Fibroblast of skin of left quadriceps (primary cell): ENCODE results near the gene PIK3R6.
A peak's percentile ranks its signal among the peaks of the same experiment; 100 is the strongest.

Source experiments
- DNase-seq, 2 experiments: peaks; one replicate each; pipeline ENCODE4 v3.0.0-alpha.2; 2013; ENCODE audit warnings: low read depth in 2 of 2

The PIK3R6 gene

GRCh38 chr17:8867361-8867981 is at the start of gene PIK3R6:
PIK3R6 (minus strand) TSS chr17:8867674; CDS start chr17:8849794, 17,880 bp downstream.
- no peak for DNase-seq

DNA sequence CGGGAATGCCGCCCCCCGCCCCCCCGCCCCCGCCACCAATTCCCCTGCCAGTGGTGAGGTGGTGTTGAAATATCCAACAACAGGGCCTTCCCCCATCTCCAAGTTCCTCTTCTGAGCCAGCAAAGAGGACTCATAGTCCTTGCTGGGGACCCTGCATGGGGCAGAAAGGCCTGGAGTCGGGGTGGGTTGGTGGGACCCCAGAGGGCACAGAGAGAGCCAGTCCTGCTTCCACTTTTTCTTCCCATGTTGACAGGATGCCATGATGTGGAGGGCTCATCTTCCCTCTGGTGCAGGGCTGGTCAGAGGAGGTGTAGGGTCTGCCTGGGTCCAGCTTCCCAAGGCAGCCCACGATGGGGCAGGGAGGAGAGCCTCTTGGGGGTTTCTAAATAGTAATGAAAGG is 49.0 kb upstream of the PIK3R6 start:
- DNase-seq, result no peak

DNA sequence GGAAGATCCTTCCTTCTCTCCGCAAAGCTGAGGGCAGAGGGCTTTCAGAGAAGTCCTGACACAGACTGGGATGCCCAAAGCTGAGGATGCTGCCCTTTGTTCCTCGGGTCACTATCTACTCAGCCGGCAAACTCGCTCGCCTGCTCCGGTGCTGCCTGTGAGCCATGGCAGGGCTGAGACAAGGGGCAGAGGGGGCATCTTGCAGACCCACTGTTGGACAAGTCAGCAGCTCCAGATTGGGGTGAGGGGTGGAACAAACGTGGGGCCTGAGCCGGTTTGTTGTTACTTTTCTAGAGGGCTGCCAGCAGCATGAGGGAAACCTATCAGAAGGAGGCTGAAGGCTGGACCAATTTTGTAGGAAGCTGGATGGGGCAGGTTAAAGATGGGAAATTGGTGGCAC is 47.1 kb upstream of the PIK3R6 start:
- DNase-seq, result no peak

- no peak for DNase-seq
Measured at GRCh38 chr17:8913879-8914278, 46.4 kb upstream of the PIK3R6 start.

- DNase-seq, result no peak
Measured at GRCh38 chr17:8913091-8913490, 45.6 kb upstream of the PIK3R6 start.

- no peak for DNase-seq
Measured at GRCh38 chr17:8912084-8912981, 44.9 kb upstream of the PIK3R6 start.

- no peak for DNase-seq
Measured at GRCh38 chr17:8910969-8911604, 43.6 kb upstream of the PIK3R6 start.

GRCh38 chr17:8909586-8910270 is 42.3 kb upstream of the PIK3R6 start:
- DNase-seq, result no peak

DNA sequence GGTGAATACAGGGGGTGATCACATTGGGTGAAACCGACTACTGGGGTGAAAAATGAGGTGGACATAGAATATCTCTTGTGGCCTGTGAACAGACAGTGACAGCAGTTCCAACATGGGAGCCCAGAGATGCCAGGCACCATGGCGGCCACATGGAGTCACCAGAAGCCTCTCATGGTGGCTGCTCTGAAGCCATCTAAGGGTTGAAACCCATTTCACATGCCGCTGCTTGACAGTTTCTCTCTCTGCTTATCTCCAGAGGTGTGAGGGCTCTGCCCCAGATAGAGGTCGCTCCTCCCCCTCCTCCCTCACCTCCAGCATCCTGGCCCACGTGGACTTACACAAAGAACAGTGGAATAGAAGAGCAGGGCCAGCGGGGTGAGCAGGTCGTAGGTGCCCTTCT is 37.9 kb upstream of the PIK3R6 start:
- DNase-seq, result no peak

DNA sequence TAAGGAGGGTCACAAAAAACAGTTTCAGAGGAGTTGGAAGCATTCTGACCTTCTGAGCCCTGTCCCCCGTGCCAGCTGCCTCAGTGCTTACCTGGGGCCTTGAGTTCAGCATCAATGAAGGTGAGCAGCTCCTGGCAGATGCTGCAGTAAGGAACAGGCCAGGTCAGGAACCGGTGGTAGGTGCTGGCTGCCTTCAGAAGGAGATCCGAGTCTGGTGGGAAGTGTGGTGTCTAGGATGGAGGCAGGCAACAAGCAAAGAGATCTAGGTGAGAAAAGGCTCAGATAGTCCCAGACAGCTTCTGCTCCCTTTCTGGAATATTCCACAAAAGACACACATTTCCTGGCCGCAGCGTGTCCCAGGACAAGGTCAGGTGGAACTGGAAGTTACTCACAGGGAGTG is 37.2 kb upstream of the PIK3R6 start:
- no peak for DNase-seq

GRCh38 chr17:8904201-8904600 is 36.7 kb upstream of the PIK3R6 start:
- no peak for DNase-seq

- DNase-seq, result no peak
Measured at GRCh38 chr17:8900626-8901585, 33.4 kb upstream of the PIK3R6 start.

- DNase-seq, result no peak
Measured at GRCh38 chr17:8900207-8900606, 32.7 kb upstream of the PIK3R6 start.

- no peak for DNase-seq
Measured at GRCh38 chr17:8898636-8899035, 31.2 kb upstream of the PIK3R6 start.

DNA sequence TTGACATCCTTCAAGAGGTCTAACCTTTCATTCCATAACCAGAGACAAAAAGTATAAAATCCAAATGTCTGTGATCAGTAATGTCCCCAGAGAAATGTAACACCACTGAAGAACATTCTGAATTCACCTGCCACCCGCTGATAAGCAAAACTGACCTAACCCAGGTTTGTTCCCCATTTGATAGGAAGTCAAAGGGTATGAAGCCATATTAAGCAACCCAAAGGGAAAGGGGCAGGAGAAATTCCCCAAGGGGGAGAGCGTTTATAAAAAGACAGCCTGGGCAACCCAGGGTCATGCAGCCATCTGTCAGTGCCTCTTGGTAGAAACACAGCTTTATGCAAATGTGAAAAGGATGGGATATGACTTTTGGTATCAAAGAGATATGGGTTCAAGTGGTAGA is 30.7 kb upstream of the PIK3R6 start:
- no peak for DNase-seq

- no peak for DNase-seq
Measured at GRCh38 chr17:8896641-8897635, 29.5 kb upstream of the PIK3R6 start.

DNA sequence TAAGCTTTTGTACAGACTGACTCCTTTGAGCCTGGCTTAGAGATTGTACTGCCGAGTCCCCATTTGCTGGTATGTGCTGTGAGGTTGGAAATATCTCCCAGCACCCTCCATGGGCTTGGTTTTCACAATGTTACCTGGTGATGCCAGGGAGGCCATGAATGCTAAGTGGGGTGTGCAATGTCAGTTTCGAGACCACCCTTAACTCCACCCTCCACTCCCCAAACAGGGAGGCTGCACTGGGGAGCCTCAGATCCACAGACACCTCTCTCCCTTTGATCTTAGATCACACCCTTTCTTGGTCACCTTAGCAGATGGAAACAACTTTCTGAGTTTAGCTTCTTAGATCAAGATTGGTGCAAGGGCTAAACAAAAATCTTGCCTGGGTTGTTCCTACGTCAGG is 28.6 kb upstream of the PIK3R6 start:
- no peak for DNase-seq

GRCh38 chr17:8894673-8895578 is 27.5 kb upstream of the PIK3R6 start:
- DNase-seq, result peak; percentile 35 to 46

DNA sequence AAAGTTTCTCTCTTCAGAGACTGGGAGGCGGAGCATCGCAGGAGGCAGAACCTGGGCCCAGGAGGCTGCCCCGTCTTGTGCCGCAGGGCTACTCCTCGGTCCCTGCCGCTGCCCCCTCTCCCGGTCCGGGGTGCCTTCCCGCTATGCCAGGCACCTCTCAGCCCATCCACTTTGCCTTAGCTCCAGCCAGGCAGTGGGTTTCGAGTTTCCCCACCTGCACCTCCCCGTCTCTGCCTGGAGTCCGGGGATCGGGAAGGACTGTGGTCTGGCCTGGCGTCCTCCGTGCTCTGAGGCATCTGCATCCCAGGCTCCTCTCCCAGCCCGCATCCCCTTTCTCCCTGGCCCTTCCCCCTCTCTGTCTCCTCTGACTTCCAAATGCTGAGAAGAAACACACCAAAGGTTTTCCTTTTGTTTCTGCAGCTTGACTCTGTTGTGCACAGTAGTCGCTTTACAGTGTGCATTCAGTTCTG is 26.8 kb upstream of the PIK3R6 start:
- no peak for DNase-seq
